ENCODE measurements around the gene ADAMTSL3.

GRCh38 chr15:83698294-83698693, 44.4 kb downstream of the ADAMTSL3 start:
- TF ChIP-seq CTCF (conservative IDR thresholded peaks at IDR 0.05; ENCODE audit: low read depth, low read length) (no peak), POLR2A (IDR thresholded peaks at IDR 0.05; ENCODE audit: low read depth, low read length) (no peak), MXI1 (IDR thresholded peaks at IDR 0.05; ENCODE audit: borderline replicate concordance, low read depth, low read length) (no peak), CHD1 (IDR thresholded peaks at IDR 0.05; ENCODE audit: low read depth, low read length) (no peak), USF2 (IDR thresholded peaks at IDR 0.05; ENCODE audit: low read depth, low read length) (no peak), ELK1 (IDR thresholded peaks at IDR 0.05; ENCODE audit: borderline replicate concordance, low read depth, low read length) (no peak), RCOR1 (IDR thresholded peaks at IDR 0.05; ENCODE audit: insufficient replicate concordance, low read length) (no peak), RAD21 (IDR thresholded peaks at IDR 0.05; ENCODE audit: low read length) (no peak), SMC3 (IDR thresholded peaks at IDR 0.05; ENCODE audit: low read depth, low read length) (no peak), CEBPB (IDR thresholded peaks at IDR 0.05; ENCODE audit: low read depth, low read length) (no peak), RFX5 (IDR thresholded peaks at IDR 0.05; ENCODE audit: low read depth, low read length) (no peak)
